Measurements from ENCODE around the gene ABCA1. TPM values are rescaled to one million over a fixed set of nuclear protein-coding genes. Genes with fewer than 3 reads are reported as not detected.
A peak's percentile ranks its signal among the peaks of the same experiment; 100 is the strongest.

The ABCA1 gene
- total RNA-seq, 4 donors from 2014 or later, result 4.2 to 43.7 (median 21.7) TPM

GRCh38 chr9:104748359-104749031 lies 179.5 kb downstream of the ABCA1 start:
- H3K4me1 ChIP-seq, result peaks cover 0 to 11% (median 0%) of the 10 kb centered on the region in 4 donors
- peaks cover 0 to 24% (median 0%) of the 10 kb centered on the region in 3 donors for H3K36me3 ChIP-seq
- no peaks in the 10 kb centered on the region for H3K27me3 ChIP-seq
- H3K27ac ChIP-seq, result peak overlapping the region; percentile 89 to 96 (median 96)
- peak overlapping the region; percentile 71 to 90 (median 80) for H3K4me3 ChIP-seq
- H3K9me3 ChIP-seq, result no peaks in the 10 kb centered on the region
- TF ChIP-seq POLR2A (IDR thresholded peaks at IDR 0.05), result no peak
- no peak for TF ChIP-seq CTCF (IDR thresholded peaks at IDR 0.05)
- no peak for DNase-seq

GRCh38 chr9:104747565-104748358 lies 180.2 kb downstream of the ABCA1 start, which contains the start of gene NIPSNAP3A:
NIPSNAP3A (plus strand) TSS chr9:104747683; CDS start chr9:104747793, 110 bp downstream.
- H3K27me3 ChIP-seq, result no peaks in the 10 kb centered on the region
- DNase-seq, result peak; percentile 88 to 95 (median 94)
- H3K27ac ChIP-seq, result peak within 1 kb of the TSS; percentile 89 to 96 (median 96)
- no peak for TF ChIP-seq CTCF (IDR thresholded peaks at IDR 0.05)
- TF ChIP-seq POLR2A (IDR thresholded peaks at IDR 0.05), result peak; percentile 32 to 54
- no peaks in the 10 kb centered on the region for H3K9me3 ChIP-seq
- peak within 1 kb of the TSS; percentile 71 to 90 (median 80) for H3K4me3 ChIP-seq
- peaks cover 0 to 11% (median 0%) of the 10 kb centered on the region in 4 donors for H3K4me1 ChIP-seq
- H3K36me3 ChIP-seq, result peaks cover 0 to 16% (median 0%) of the 10 kb centered on the region in 3 donors

DNA sequence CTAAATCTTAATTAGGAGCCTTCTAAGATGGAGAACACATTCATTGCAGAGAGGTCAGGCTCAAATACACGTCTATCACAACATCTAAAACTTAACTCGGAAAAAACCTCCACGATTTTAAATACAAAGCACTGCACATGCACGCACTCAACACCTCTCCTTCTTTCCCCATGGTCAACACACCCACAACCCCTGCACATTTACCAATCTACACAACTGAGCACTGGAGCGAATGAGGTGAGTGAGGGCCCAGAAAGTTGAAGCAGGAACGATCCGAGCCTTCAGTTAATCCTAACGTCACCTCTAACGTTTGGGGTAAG lies 180.8 kb downstream of the ABCA1 start:
- H3K4me3 ChIP-seq, result peak overlapping the region; percentile 71 to 90 (median 80)
- no peak for DNase-seq
- peak overlapping the region; percentile 89 to 96 (median 96) for H3K27ac ChIP-seq
- peaks cover 0 to 11% (median 0%) of the 10 kb centered on the region in 3 donors for H3K36me3 ChIP-seq
- H3K9me3 ChIP-seq, result no peaks in the 10 kb centered on the region
- peaks cover 0 to 11% (median 0%) of the 10 kb centered on the region in 4 donors for H3K4me1 ChIP-seq
- TF ChIP-seq CTCF (IDR thresholded peaks at IDR 0.05), result no peak
- TF ChIP-seq POLR2A (IDR thresholded peaks at IDR 0.05), result no peak
- no peaks in the 10 kb centered on the region for H3K27me3 ChIP-seq

- Histone ChIP-seq H3K27ac (peak overlapping the region; percentile 89 to 96 (median 96)), H3K4me3 (peak overlapping the region; percentile 71 to 90 (median 80)), H3K4me1 (peaks cover 0 to 11% (median 0%) of the 10 kb centered on the region in 4 donors), H3K9me3 (no peaks in the 10 kb centered on the region), H3K36me3 (peaks cover 0 to 7% (median 0%) of the 10 kb centered on the region in 3 donors), H3K27me3 (no peaks in the 10 kb centered on the region)
- TF ChIP-seq CTCF (IDR thresholded peaks at IDR 0.05) (no peak), POLR2A (IDR thresholded peaks at IDR 0.05) (no peak)
- no peak for DNase-seq
Observed at GRCh38 chr9:104746798-104747197, 181.2 kb downstream of the ABCA1 start.

- Histone ChIP-seq H3K4me1 (peaks cover 0 to 11% (median 0%) of the 10 kb centered on the region in 4 donors), H3K27ac (no peak overlapping the region), H3K36me3 (peaks cover 0 to 2% (median 0%) of the 10 kb centered on the region in 3 donors), H3K27me3 (no peaks in the 10 kb centered on the region), H3K4me3 (no peak overlapping the region), H3K9me3 (no peaks in the 10 kb centered on the region)
- TF ChIP-seq POLR2A (IDR thresholded peaks at IDR 0.05), result no peak
- TF ChIP-seq CTCF (IDR thresholded peaks at IDR 0.05), result no peak
- DNase-seq, result no peak
Observed at GRCh38 chr9:104746285-104746684, 181.7 kb downstream of the ABCA1 start.

Data from Peyer's patch (tissue), 4 donors.